ENCODE measurements around the gene NELFB. TPM values are rescaled to one million over a fixed set of nuclear protein-coding genes. Genes with fewer than 3 reads are reported as not detected.

Gene NELFB
- polyA plus RNA-seq, 1 donor (not counting 4 experiments of a cell fraction or from before 2014, with no cell fraction given), result 25.1 TPM

DNA sequence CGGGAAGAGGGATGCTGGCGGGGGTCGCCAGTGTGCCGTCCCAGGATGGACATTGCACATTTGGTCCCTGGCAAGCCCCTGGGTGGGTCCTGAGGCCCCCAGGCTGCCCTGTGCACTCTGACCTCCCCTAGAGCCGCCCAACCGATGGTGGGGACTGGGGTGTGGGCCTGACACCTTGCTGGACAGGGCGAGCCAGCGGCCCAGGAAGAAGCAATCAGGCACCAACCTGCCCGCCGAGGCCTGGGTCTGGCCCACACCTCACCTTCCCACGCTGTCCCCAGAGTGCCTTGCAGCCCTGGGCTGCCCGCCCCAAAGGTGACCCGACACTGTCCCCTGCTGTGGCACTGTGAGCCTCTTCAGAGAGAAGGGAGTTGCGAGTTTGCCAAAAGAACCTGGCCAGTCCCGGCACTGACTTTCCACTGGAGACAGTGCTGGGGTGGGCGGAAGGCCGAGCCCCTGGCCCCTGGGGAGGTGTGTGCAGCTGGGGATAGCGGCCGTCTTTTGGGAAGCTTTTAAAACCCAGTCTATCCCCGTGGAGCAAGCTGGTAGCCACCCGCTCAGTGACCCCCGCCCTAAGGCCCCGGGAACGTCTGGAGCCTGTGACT lies 58.9 kb downstream of the NELFB start:
- Histone ChIP-seq H3K9me1 (ENCODE audit: control insufficient read depth, extremely low read depth, insufficient read depth, low read length) (no peaks in the 10 kb centered on the region), H3K9me3 (ENCODE audit: control insufficient read depth, low read depth, low read length) (no peaks in the 10 kb centered on the region), H3K79me2 (ENCODE audit: control insufficient read depth, insufficient read depth, low read length) (no peaks in the 10 kb centered on the region), H3K4me3 (ENCODE audit: control insufficient read depth in 2 of 3, extremely low read depth in 1 of 3, insufficient read depth in 2 of 3, low read depth in 1 of 3, low read length in 3 of 3) (no peak overlapping the region), H3K36me3 (ENCODE audit: control insufficient read depth in 2 of 2, extremely low read depth in 1 of 2, insufficient read depth in 2 of 2, low read length in 2 of 2) (no peaks in the 10 kb centered on the region), H3K27me3 (ENCODE audit: control insufficient read depth, extremely low read depth, insufficient read depth, low read length) (peaks cover 21% of the 10 kb centered on the region), H3K9ac (ENCODE audit: control insufficient read depth, extremely low read depth, insufficient read depth, low read length) (no peak overlapping the region), H2AFZ (ENCODE audit: control insufficient read depth, low read length) (no peak overlapping the region), H3K4me2 (ENCODE audit: control insufficient read depth, extremely low read depth, insufficient read depth, low read depth, low read length) (no peak overlapping the region), H3K4me1 (ENCODE audit: control insufficient read depth, extremely low read depth, insufficient read depth, low read length) (peaks cover 24% of the 10 kb centered on the region), H4K20me1 (ENCODE audit: control insufficient read depth, extremely low read depth, insufficient read depth, low read length) (no peaks in the 10 kb centered on the region), H3K27ac (ENCODE audit: control insufficient read depth, insufficient read depth, low read length) (no peak overlapping the region)
- dilution Hi-C loops (cut with MboI; ENCODE audit: extremely low pct_ligation_motif_present, low sequenced_read_pairs), result no loop called here
- TF ChIP-seq, protein P1, sequence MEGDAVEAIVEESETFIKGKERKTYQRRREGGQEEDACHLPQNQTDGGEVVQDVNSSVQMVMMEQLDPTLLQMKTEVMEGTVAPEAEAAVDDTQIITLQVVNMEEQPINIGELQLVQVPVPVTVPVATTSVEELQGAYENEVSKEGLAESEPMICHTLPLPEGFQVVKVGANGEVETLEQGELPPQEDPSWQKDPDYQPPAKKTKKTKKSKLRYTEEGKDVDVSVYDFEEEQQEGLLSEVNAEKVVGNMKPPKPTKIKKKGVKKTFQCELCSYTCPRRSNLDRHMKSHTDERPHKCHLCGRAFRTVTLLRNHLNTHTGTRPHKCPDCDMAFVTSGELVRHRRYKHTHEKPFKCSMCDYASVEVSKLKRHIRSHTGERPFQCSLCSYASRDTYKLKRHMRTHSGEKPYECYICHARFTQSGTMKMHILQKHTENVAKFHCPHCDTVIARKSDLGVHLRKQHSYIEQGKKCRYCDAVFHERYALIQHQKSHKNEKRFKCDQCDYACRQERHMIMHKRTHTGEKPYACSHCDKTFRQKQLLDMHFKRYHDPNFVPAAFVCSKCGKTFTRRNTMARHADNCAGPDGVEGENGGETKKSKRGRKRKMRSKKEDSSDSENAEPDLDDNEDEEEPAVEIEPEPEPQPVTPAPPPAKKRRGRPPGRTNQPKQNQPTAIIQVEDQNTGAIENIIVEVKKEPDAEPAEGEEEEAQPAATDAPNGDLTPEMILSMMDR (optimal IDR thresholded peaks at IDR 0.05 in 1 of 3, IDR thresholded peaks at IDR 0.05 in 1 of 3, conservative IDR thresholded peaks at IDR 0.05 in 1 of 3; ENCODE audit: extremely low read depth in 1 of 3, insufficient read depth in 2 of 3, low read length in 3 of 3), result no peak
- TF ChIP-seq EZH2 (IDR thresholded peaks at IDR 0.05; ENCODE audit: low read length), result no peak
- DNase-seq (ENCODE audit: low read depth, low spot score) (no peak), FAIRE-seq (no peak)

DNA sequence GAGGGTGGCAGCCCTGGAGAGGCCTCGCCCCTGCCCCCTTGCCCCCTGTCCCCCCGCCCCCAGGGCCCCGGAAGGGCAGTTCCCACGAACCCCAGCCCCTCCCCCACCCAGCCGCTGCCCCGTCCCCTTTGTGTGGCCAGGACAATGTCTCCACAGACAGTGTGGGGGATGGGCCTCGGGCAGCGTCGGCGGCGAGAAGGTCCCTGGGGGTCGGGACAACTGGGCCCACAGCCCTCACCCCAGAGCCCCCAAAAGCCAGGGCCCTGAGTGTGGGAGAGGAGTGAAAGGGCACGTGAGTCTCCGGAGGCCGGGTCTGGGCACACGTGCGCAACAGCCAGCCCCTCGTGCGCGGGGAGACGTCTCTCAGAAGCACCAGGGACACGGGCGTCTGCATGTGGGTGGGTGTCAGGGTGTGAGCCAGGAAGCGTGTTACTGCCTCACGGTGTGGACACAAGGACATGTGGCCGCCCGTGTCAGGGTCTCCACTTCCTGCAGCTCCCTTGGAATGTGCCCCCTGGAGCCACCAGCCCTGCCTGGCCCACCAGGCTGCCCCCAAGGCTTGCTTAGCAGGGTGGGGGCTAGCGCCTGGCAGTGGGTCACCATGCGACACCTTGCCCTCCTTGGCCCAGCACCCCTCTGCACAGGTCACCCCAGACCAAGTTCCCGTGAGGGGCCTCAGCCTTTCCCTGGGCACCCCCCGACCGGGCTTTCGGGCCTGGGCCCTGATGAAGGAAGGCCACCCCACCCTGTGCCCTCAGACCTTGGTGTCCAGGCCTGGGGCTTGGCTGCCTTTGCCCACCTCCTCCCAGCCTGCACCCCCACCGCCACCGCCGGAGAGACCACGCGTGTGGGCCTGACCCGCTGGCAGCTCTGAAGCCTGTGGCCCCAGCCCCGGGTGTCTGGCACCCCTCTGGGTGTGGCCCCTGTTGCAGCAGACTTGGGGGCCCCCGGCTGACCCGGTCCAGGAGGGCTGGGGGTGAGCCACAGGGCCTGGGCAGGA lies 59.7 kb downstream of the NELFB start:
- Histone ChIP-seq H3K4me1 (ENCODE audit: control insufficient read depth, extremely low read depth, insufficient read depth, low read length) (peaks cover 24% of the 10 kb centered on the region), H2AFZ (ENCODE audit: control insufficient read depth, low read length) (no peak overlapping the region), H4K20me1 (ENCODE audit: control insufficient read depth, extremely low read depth, insufficient read depth, low read length) (no peaks in the 10 kb centered on the region), H3K79me2 (ENCODE audit: control insufficient read depth, insufficient read depth, low read length) (no peaks in the 10 kb centered on the region), H3K9me3 (ENCODE audit: control insufficient read depth, low read depth, low read length) (no peaks in the 10 kb centered on the region), H3K4me3 (ENCODE audit: control insufficient read depth in 2 of 3, extremely low read depth in 1 of 3, insufficient read depth in 2 of 3, low read depth in 1 of 3, low read length in 3 of 3) (no peak overlapping the region), H3K9ac (ENCODE audit: control insufficient read depth, extremely low read depth, insufficient read depth, low read length) (no peak overlapping the region), H3K27ac (ENCODE audit: control insufficient read depth, insufficient read depth, low read length) (no peak overlapping the region), H3K27me3 (ENCODE audit: control insufficient read depth, extremely low read depth, insufficient read depth, low read length) (peaks cover 21% of the 10 kb centered on the region), H3K9me1 (ENCODE audit: control insufficient read depth, extremely low read depth, insufficient read depth, low read length) (no peaks in the 10 kb centered on the region), H3K4me2 (ENCODE audit: control insufficient read depth, extremely low read depth, insufficient read depth, low read depth, low read length) (no peak overlapping the region), H3K36me3 (ENCODE audit: control insufficient read depth in 2 of 2, extremely low read depth in 1 of 2, insufficient read depth in 2 of 2, low read length in 2 of 2) (no peaks in the 10 kb centered on the region)
- FAIRE-seq (no peak), DNase-seq (ENCODE audit: low read depth, low spot score) (no peak)
- TF ChIP-seq, protein P1 (optimal IDR thresholded peaks at IDR 0.05 in 1 of 3, IDR thresholded peaks at IDR 0.05 in 1 of 3, conservative IDR thresholded peaks at IDR 0.05 in 1 of 3; ENCODE audit: extremely low read depth in 1 of 3, insufficient read depth in 2 of 3, low read length in 3 of 3), result no peak
- TF ChIP-seq EZH2 (IDR thresholded peaks at IDR 0.05; ENCODE audit: low read length), result no peak
- dilution Hi-C loops (cut with MboI; ENCODE audit: extremely low pct_ligation_motif_present, low sequenced_read_pairs), result no loop called here
